HL-60 (cell line): ENCODE results near the gene CCDC185.

ENCODE experiments used
- DNase-seq, 2 experiments: peaks; one replicate each; pipeline ENCODE4 v3.0.0-alpha.2; 2010 to 2020; ENCODE audit warnings: low read depth in 1 of 2, low spot score in 1 of 2
- H3K27ac ChIP-seq: fragments of 250-450 bp; sonication (Bioruptor Pico); replicated peaks from 2 replicates; pipeline ENCODE4 v1.5.1; 2020; ENCODE audit warnings: mild to moderate bottlenecking, moderate library complexity
- H3K27me3 ChIP-seq: fragments of 250-450 bp; sonication (Bioruptor Pico); 2 replicates; pipeline ENCODE4 v1.5.1; 2021; ENCODE audit warnings: mild to moderate bottlenecking, moderate library complexity; ENCODE audit not compliant: insufficient read depth, poor library complexity, severe bottlenecking
- H3K4me3 ChIP-seq: replicated peaks from 2 replicates; pipeline ENCODE4 v1.5.1; 2011; ENCODE audit warnings: mild to moderate bottlenecking, control low read depth, low read length; ENCODE audit not compliant: insufficient read depth
- GABPA ChIP-seq: IDR thresholded peaks from 2 replicates; pipeline ENCODE4 v1.6.1; 2012; ENCODE audit warnings: low read depth
- POLR2AphosphoS5 ChIP-seq: IDR thresholded peaks from 2 replicates; pipeline ENCODE4 v1.6.1; 2012; ENCODE audit warnings: low read depth
- SPI1 ChIP-seq: IDR thresholded peaks from 2 replicates; pipeline ENCODE4 v1.6.1; 2012; ENCODE audit warnings: low read depth, mild to moderate bottlenecking, borderline replicate concordance
- TF ChIP-seq, protein P1 (sequence below): IDR thresholded peaks from 2 replicates; pipeline ENCODE4 v1.6.1; 2012; ENCODE audit warnings: low read depth; ENCODE audit not compliant: insufficient replicate concordance
- TF ChIP-seq, protein P2 (sequence below): IDR thresholded peaks from one replicate; pipeline ENCODE4 v1.5.1; 2011; ENCODE audit warnings: low read length, control low read depth, inconsistent platforms; ENCODE audit not compliant: insufficient read depth

CCDC185 gene

DNA sequence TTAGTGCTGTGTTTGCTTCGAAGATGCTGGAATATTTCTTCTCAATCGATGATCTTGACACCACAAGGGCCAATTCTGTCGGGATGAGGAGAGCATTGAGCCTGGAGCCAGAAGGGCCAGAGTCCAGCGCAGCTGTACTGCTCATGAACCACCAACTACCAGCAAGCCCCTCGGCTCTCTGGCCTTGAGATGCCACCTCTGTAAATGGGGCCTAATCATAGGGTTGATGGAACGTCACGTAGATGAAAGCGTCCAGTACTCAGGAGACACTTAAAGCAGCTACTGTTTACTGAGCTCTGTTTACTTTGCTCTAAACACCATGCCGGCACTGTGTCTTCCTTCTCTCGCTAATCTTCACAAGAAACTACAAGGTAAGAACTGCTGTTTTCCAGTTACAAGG, 26.3 kb downstream of the CCDC185 start:
- Histone ChIP-seq H3K4me3 (no peak overlapping the region), H3K27ac (no peak overlapping the region), H3K27me3 (no peaks in the 10 kb centered on the region)
- DNase-seq: no peak
- no peak for TF ChIP-seq SPI1
- no peak for TF ChIP-seq GABPA
- TF ChIP-seq, protein P1, sequence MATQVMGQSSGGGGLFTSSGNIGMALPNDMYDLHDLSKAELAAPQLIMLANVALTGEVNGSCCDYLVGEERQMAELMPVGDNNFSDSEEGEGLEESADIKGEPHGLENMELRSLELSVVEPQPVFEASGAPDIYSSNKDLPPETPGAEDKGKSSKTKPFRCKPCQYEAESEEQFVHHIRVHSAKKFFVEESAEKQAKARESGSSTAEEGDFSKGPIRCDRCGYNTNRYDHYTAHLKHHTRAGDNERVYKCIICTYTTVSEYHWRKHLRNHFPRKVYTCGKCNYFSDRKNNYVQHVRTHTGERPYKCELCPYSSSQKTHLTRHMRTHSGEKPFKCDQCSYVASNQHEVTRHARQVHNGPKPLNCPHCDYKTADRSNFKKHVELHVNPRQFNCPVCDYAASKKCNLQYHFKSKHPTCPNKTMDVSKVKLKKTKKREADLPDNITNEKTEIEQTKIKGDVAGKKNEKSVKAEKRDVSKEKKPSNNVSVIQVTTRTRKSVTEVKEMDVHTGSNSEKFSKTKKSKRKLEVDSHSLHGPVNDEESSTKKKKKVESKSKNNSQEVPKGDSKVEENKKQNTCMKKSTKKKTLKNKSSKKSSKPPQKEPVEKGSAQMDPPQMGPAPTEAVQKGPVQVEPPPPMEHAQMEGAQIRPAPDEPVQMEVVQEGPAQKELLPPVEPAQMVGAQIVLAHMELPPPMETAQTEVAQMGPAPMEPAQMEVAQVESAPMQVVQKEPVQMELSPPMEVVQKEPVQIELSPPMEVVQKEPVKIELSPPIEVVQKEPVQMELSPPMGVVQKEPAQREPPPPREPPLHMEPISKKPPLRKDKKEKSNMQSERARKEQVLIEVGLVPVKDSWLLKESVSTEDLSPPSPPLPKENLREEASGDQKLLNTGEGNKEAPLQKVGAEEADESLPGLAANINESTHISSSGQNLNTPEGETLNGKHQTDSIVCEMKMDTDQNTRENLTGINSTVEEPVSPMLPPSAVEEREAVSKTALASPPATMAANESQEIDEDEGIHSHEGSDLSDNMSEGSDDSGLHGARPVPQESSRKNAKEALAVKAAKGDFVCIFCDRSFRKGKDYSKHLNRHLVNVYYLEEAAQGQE: no peak
- TF ChIP-seq, protein P2, sequence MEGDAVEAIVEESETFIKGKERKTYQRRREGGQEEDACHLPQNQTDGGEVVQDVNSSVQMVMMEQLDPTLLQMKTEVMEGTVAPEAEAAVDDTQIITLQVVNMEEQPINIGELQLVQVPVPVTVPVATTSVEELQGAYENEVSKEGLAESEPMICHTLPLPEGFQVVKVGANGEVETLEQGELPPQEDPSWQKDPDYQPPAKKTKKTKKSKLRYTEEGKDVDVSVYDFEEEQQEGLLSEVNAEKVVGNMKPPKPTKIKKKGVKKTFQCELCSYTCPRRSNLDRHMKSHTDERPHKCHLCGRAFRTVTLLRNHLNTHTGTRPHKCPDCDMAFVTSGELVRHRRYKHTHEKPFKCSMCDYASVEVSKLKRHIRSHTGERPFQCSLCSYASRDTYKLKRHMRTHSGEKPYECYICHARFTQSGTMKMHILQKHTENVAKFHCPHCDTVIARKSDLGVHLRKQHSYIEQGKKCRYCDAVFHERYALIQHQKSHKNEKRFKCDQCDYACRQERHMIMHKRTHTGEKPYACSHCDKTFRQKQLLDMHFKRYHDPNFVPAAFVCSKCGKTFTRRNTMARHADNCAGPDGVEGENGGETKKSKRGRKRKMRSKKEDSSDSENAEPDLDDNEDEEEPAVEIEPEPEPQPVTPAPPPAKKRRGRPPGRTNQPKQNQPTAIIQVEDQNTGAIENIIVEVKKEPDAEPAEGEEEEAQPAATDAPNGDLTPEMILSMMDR: no peak
- TF ChIP-seq POLR2AphosphoS5: no peak

DNA sequence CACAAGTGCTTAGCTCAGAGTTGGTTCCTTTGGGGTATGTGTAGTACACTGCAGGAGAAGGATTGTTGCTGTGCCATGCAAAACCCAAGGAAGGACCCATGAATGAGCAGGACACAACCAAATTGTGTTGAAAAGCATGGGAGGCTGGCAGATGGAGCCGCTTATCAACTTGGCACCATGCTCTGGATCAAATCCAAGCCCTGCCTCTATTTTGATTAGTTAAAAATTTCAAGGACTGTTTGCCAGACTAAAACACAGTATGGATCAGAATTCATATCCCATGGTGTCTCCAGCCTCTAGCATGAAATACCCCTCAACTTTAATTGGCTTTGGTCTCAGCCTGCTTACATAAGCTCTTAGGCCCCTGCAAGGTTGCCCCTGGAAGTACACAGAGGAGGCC, 27.8 kb downstream of the CCDC185 start:
- no peak for TF ChIP-seq POLR2AphosphoS5
- no peak for TF ChIP-seq GABPA
- TF ChIP-seq SPI1: no peak
- TF ChIP-seq, protein P1: no peak
- Histone ChIP-seq H3K27me3 (no peaks in the 10 kb centered on the region), H3K4me3 (no peak overlapping the region), H3K27ac (no peak overlapping the region)
- no peak for DNase-seq

DNA sequence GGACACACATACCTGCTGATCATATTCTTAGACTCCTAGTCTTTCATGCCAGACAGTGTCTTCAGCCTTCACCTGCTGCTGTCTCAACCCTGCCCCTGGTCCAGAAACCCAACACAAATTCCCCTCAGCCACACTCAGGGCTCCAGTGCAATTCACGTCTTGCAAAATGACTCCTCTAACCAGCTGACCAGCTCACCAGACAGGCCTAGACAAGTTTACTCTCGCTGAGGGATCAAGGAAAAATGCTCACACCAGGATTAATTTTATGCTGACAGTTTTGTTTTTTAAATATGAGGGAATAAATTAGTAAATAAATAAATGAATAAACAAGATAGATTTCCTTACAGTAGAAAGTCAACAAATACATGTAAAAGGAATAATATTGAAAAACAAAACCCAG, 28.5 kb downstream of the CCDC185 start:
- no peak overlapping the region for H3K27ac ChIP-seq
- no peak for DNase-seq
- H3K27me3 ChIP-seq: no peaks in the 10 kb centered on the region
- TF ChIP-seq, protein P2: no peak
- no peak for TF ChIP-seq GABPA
- TF ChIP-seq SPI1: no peak
- TF ChIP-seq, protein P1: no peak
- TF ChIP-seq POLR2AphosphoS5: no peak
- H3K4me3 ChIP-seq: no peak overlapping the region

DNA sequence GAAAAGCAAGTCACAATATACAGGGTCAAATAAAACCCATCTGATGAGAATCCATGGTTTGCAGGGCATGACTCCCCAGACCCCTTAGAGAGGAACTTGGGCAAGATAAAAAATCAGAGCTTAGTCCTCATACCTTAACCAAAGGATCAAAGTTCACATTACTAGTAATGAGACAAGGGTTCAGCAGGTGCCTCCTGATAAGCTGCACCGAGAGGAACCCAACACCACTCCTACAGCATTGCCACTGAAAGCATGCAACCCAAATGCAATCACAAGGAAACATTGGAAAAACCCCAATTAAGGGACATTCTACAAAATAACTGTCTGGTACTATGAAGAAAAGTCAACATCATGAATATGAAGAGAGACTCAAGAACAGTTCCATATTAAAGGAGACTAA, 29.7 kb downstream of the CCDC185 start:
- no peak overlapping the region for H3K4me3 ChIP-seq
- TF ChIP-seq SPI1: no peak
- TF ChIP-seq, protein P1: no peak
- TF ChIP-seq, protein P2: no peak
- TF ChIP-seq GABPA: no peak
- TF ChIP-seq POLR2AphosphoS5: no peak
- no peak for DNase-seq
- no peaks in the 10 kb centered on the region for H3K27me3 ChIP-seq
- H3K27ac ChIP-seq: no peak overlapping the region
